ENCODE measurements around the gene ARHGAP28.

Gene ARHGAP28

GRCh38 chr18:6732952-6733351 is 3.4 kb downstream of the ARHGAP28 start:
- no peak for DNase-seq

DNA sequence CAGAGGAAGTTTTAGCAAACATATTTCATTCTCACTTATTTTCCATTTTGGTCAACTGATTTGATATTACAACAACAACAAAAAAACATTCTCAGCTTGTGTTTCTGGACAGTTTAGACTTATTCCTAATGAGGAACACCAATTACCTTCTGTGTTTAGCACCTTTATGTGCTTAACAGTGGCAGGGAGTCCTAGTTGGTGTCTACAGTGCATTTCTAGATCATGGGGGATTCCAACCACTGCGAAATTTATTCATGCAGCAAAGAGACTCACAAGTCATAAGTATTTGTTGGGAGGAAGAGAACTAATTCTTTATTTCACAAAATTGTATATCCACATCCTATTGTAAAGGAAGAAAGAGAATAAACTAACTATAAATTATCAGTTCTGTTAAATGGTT is 4.2 kb downstream of the ARHGAP28 start:
- DNase-seq = no peak

- no peak for DNase-seq
These were observed 5.4 kb downstream of the ARHGAP28 start for GRCh38 chr18:6734726-6735430.

DNA sequence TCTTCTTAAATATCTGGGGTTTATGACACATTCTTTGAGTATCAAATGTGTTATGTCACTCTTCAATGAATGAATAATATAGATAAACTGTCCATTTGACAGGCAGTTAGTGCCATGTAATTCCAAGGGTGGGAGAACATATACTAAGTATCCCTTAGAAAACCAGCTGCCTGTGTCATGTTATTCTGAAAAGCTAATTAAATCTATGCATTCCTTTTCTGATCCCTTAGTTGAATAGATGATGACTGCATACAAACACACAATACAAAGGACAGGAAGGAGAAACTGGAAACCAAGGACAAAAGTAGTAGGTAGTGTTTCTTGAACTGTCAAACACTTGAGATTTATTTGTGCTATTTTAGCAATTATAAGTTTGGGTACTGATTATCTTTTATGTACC is 8.3 kb downstream of the ARHGAP28 start:
- no peak for DNase-seq

GRCh38 chr18:6738622-6739021 is 9.1 kb downstream of the ARHGAP28 start:
- no peak for DNase-seq

DNA sequence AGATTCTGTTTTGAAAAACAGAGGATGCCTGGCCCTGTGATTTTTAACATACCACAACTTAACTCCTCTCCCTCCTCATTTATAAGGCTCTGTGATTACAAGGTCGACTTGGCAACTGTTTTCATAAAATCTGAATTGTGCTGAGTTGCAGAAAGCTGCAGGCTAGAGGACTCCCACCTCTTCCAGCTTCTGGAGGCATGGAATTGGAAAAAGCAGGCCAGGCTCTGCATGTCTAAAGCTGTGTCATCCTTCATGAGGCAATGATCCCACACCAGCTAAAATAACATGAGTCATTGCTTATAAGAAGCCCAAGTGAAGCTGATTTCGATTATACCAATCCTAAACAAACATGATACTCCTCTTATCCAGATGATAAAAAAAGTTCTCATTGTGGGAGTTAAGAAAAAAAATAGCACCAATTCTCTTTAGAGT is 11.7 kb downstream of the ARHGAP28 start:
- DNase-seq = no peak

- DNase-seq = no peak
These were observed 12.3 kb downstream of the ARHGAP28 start for GRCh38 chr18:6741786-6742185.

DNA sequence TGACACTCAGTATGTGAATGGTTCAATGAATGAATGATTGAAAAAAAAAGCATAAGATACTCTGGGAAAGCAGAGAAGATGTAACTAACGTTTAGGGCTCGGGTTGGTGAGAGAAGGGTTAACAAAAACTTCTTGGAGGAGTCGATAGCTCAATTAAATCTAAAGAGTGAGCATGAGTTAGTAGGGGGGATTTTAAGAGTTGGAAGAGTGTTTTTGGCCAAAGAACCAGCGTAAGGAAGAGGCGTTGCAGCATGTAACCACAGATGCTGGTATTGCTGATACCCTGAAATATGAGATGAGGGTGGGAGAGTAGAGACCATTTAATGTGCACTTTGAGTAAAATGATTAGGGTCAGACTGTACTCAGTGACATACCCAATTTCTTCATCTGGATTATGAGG is 14.5 kb downstream of the ARHGAP28 start:
- DNase-seq = no peak

- DNase-seq = no peak
These were observed 15.4 kb downstream of the ARHGAP28 start for GRCh38 chr18:6744816-6745455.

- DNase-seq = no peak
These were observed 16.1 kb downstream of the ARHGAP28 start for GRCh38 chr18:6745504-6746031.

GRCh38 chr18:6746386-6746960 is 17.0 kb downstream of the ARHGAP28 start:
- DNase-seq = no peak

GRCh38 chr18:6747646-6748045 is 18.1 kb downstream of the ARHGAP28 start:
- DNase-seq = no peak

DNA sequence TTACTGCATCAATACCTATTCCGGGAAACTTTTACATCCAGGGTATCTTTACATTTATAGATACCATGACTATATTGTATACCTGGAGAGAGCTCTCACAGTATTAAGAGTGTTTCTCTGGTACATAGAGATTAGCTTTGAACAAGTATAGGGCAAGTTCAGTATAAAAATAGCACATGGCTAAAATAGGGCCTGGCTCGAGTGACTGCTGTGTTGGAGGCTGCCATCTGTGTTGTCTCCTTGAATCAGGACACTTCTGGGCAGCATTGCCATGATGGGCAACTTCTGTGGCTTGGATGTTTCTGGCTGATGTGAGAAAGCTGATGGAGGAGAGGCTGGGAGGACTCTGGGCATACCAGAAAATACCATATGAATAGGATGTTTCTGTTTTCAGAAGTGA is 18.7 kb downstream of the ARHGAP28 start:
- DNase-seq = no peak

GRCh38 chr18:6750411-6750810 is 20.9 kb downstream of the ARHGAP28 start:
- no peak for DNase-seq

DNA sequence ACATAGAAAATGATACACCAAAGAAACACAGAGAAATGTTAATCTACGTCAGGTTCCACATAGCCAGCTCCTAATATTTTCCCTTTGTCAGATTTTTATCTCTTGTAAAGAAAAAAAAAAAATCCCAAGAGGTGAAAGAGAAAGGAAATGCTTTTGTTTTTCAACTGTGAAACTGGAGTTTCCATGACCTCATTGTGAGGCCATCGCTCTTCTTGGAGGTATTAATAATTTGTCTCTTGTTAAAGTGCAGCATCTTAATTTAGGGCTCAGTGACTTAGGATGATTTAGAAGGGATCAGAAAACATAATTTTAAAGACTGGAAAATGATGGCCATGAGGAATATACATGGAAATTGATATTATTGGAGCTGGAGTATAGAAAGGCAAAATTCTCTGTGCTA is 21.7 kb downstream of the ARHGAP28 start:
- DNase-seq = no peak

DNA sequence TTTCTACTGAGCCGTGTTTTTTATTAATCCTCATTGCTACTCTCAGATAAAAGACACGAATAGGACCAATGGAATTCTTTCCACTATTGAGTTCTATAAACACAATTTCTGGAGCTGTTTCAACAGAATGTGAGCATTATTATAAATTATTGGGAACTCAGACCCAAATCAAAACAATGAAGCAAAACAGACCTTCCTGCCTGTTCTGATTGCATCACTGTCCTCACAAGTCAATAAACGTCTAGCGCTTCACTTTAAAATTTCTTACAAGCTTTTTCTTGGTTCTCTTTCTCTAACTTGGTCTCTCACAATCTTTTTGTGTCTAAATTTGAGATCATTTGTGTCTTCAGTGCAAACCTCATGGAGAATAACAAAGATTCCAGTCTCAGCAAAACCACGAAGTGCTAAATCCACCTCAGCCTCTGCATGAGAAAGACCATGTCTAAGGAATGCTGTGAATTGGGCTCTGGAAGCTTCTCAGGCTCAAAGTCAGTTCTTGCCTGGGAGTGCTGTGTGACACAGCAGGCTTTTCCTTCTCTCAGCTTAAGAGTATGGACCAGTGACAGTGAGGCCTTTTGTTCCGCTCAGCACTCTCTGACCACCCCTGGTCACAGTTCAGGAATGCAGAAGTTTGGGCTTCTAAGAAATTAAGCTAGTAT is 22.8 kb downstream of the ARHGAP28 start:
- no peak for DNase-seq

DNA sequence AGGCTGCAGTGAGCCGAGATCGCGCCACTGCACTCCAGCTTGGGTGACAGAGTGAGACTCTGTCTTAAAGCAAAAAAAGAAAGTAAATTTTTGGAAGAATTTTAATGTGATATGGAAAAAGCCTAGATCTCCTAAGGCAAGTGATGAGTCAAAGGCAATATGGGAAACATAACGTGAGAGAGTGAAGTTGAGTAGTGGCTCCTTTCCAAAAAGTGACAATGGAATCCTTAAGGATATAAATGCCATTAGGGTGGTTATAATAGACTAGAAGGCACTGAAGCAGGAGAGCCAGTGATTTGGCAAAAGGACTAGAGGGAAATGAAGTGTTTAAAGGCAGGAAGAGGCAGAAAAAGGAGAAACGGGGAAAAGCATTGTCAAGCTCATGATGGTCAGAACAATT is 25.6 kb downstream of the ARHGAP28 start:
- no peak for DNase-seq

GRCh38 chr18:6757931-6758330 is 28.4 kb downstream of the ARHGAP28 start:
- DNase-seq = no peak

- DNase-seq = no peak
These were observed 30.1 kb downstream of the ARHGAP28 start for GRCh38 chr18:6759579-6759978.

DNA sequence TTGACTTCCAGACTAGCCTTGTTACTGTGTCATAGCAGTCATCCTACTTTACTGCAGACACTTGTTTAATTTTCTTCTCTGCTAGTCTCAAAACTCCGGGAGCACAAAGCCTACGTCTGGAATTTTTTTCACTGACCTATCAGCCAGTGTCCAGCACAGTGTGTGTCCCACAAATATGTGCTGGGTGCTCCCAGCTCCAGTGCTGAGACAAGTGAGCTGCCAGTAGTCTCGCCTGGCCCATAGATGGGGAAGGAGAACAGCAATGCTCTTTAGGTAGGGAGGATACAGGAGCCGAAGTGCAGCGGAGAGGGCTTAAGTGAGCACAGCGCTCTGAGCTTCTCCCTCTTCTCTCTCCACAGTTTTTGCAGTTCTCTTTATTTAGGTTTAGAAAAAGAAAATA is 34.0 kb downstream of the ARHGAP28 start:
- DNase-seq = no peak

- no peak for DNase-seq
These were observed 34.9 kb downstream of the ARHGAP28 start for GRCh38 chr18:6764382-6764781.

- DNase-seq = no peak
These were observed 44.3 kb downstream of the ARHGAP28 start for GRCh38 chr18:6773777-6774176.

DNA sequence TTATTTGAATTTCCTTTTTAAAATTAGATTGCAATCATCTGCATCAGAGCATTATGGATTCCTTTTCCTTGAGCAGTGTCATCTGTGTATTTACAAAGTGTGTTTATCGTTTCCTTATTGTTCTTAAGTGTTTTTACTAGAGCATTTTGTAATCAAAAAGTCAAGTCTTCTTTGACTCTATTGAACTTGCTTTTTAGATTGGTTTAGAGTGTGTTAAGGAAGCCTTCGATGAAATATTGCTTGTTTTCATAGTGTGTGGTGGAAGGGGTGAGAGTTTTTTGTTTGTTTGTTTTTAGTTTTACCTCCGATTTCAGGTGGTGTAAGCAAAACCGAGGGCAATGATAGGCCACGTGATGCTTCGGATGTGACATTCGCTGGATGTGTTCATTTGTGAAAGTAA is 45.7 kb downstream of the ARHGAP28 start:
- no peak for DNase-seq

GRCh38 chr18:6775702-6776101 is 46.2 kb downstream of the ARHGAP28 start:
- no peak for DNase-seq
